OCI-LY1 (cell line): Measurements from ENCODE around the gene MMRN2.

Experiments
- H2AFZ ChIP-seq: fragments of 200-600 bp; sonication (generic), shearing (Covaris generic); 2 replicates; pipeline ENCODE4 v1.6.0; 2014; ENCODE audit warnings: antibody characterized with exemption, mild to moderate bottlenecking, low read length
- H3F3A ChIP-seq: fragments of 200-600 bp; sonication (generic), shearing (Covaris generic); 2 replicates; pipeline ENCODE4 v1.6.0; 2014; ENCODE audit warnings: mild to moderate bottlenecking, antibody characterized with exemption, low read length, moderate library complexity; ENCODE audit not compliant: insufficient read depth
- H3K27ac ChIP-seq: fragments of 200-600 bp; sonication (generic); 2 replicates; pipeline ENCODE4 v1.5.1; 2014; ENCODE audit warnings: low read length, mixed run types, mild to moderate bottlenecking, low read depth; ENCODE audit not compliant: poor library complexity, severe bottlenecking
- H3K27me3 ChIP-seq: fragments of 200-600 bp; sonication (generic); 2 replicates; pipeline ENCODE4 v1.6.0; 2014; ENCODE audit warnings: antibody characterized with exemption, mild to moderate bottlenecking, low read length, moderate library complexity; ENCODE audit not compliant: insufficient read depth
- H3K36me3 ChIP-seq: fragments of 200-600 bp; sonication (generic); 2 replicates; pipeline ENCODE4 v1.6.1; 2014; ENCODE audit warnings: mild to moderate bottlenecking, antibody characterized with exemption, low read length, moderate library complexity, mixed read lengths; ENCODE audit not compliant: insufficient read depth
- H3K4me1 ChIP-seq: fragments of 200-600 bp; sonication (generic); 2 replicates; pipeline ENCODE4 v1.5.1; 2014; ENCODE audit warnings: mild to moderate bottlenecking, low read length, moderate library complexity; ENCODE audit not compliant: insufficient read depth, severe bottlenecking
- H3K4me2 ChIP-seq: fragments of 200-600 bp; sonication (generic), shearing (Covaris generic); 2 replicates; pipeline ENCODE4 v1.6.1; 2014; ENCODE audit warnings: low read length
- H3K4me3 ChIP-seq: fragments of 200-600 bp; sonication (generic); 2 replicates; pipeline ENCODE4 v1.5.1; 2014; ENCODE audit warnings: low read length, low read depth, mild to moderate bottlenecking, mixed read lengths; ENCODE audit not compliant: poor library complexity, severe bottlenecking
- H3K79me2 ChIP-seq: fragments of 200-600 bp; shearing (Covaris generic); 2 replicates; pipeline ENCODE4 v1.6.1; 2016; ENCODE audit warnings: mixed run types, low read length, mixed read lengths; ENCODE audit not compliant: insufficient read depth
- H3K9ac ChIP-seq: fragments of 200-600 bp; sonication (generic), shearing (Covaris generic); 2 replicates; pipeline ENCODE4 v1.6.1; 2014; ENCODE audit warnings: mild to moderate bottlenecking, low read length, mixed read lengths
- H3K9me2 ChIP-seq: fragments of 200-600 bp; sonication (generic), shearing (Covaris generic); 2 replicates; pipeline ENCODE4 v1.6.1; 2014; ENCODE audit warnings: low read depth, mild to moderate bottlenecking, low read length, mixed read lengths
- H3K9me3 ChIP-seq: fragments of 200-600 bp; shearing (Covaris generic); 2 replicates; pipeline ENCODE4 v1.6.1; 2014; ENCODE audit warnings: low read length, mixed read lengths
- H4K20me1 ChIP-seq: fragments of 200-600 bp; sonication (generic), shearing (Covaris generic); 2 replicates; pipeline ENCODE4 v1.6.0; 2016; ENCODE audit warnings: mild to moderate bottlenecking, low read length; ENCODE audit not compliant: insufficient read depth
- CTCF ChIP-seq: fragments of 200-600 bp; sonication (generic), shearing (Covaris generic); IDR thresholded peaks from 2 replicates; pipeline ENCODE4 v1.5.1; 2017; ENCODE audit warnings: mild to moderate bottlenecking, antibody characterized with exemption, low read length, moderate library complexity, mixed read lengths
- EZH2 ChIP-seq: fragments of 200-600 bp; sonication (generic), shearing (Covaris generic); IDR thresholded peaks from 2 replicates; pipeline ENCODE4 v1.8.0; 2017; ENCODE audit warnings: borderline replicate concordance, mixed run types, mild to moderate bottlenecking, antibody characterized with exemption, low read length, moderate library complexity, mixed read lengths

Gene MMRN2

GRCh38 chr10:86888585-86889381, 68.6 kb downstream of the MMRN2 start:
- Histone ChIP-seq H3K27ac (peak overlapping the region; percentile 20), H3K4me1 (peaks cover 12% of the 10 kb centered on the region), H3K4me2 (peak overlapping the region; percentile 40; the same call in 1 of the 2 replicates), H3K9me3 (no peaks in the 10 kb centered on the region), H3K9ac (no peak overlapping the region), H3K36me3 (no peaks in the 10 kb centered on the region), H2AFZ (no peak overlapping the region), H3K4me3 (no peak overlapping the region), H3K79me2 (no peaks in the 10 kb centered on the region), H3F3A (no peaks in the 10 kb centered on the region), H3K9me2 (no peaks in the 10 kb centered on the region), H3K27me3 (no peaks in the 10 kb centered on the region), H4K20me1 (no peaks in the 10 kb centered on the region)
- TF ChIP-seq EZH2 = no peak
- no peak for TF ChIP-seq CTCF
